GM19397 (cell line): ENCODE data around the gene HLA-DRB5.
"Not testable (repeated sequence)": the region's sequence is repeated elsewhere in the genome, so short reads cannot be mapped to it uniquely, and the experiment has no call there.

Experiments used
- ATAC-seq: cut with Tn5 transposase; IDR thresholded peaks from one replicate; pipeline ENCODE4 v1.9.1; 2021; ENCODE audit warnings: mild to moderate bottlenecking, moderate library complexity; ENCODE audit not compliant: unreplicated experiment

HLA-DRB5 gene

GRCh38 chr6:32529697-32530430, at the start of gene HLA-DRB5:
Gene HLA-DRB5, minus strand, starts transcription at chr6:32530287. Its CDS starts 63 bp downstream, at chr6:32530224.
- peak; percentile 70 for ATAC-seq

GRCh38 chr6:32578962-32579361, 48.9 kb upstream of the HLA-DRB5 start:
- no peak for ATAC-seq

GRCh38 chr6:32577493-32577892, 47.4 kb upstream of the HLA-DRB5 start:
- ATAC-seq, result not testable (repeated sequence)

GRCh38 chr6:32576250-32576649, 46.2 kb upstream of the HLA-DRB5 start:
- no peak for ATAC-seq

- no peak for ATAC-seq
Observed at GRCh38 chr6:32570363-32570905, 40.3 kb upstream of the HLA-DRB5 start.

- no peak for ATAC-seq
Observed at GRCh38 chr6:32568561-32568960, 38.5 kb upstream of the HLA-DRB5 start.

GRCh38 chr6:32566957-32567356, 36.9 kb upstream of the HLA-DRB5 start:
- no peak for ATAC-seq

GRCh38 chr6:32565511-32565910, 35.4 kb upstream of the HLA-DRB5 start:
- no peak for ATAC-seq

- ATAC-seq, result no peak
Observed at GRCh38 chr6:32562940-32563339, 32.9 kb upstream of the HLA-DRB5 start.

GRCh38 chr6:32559747-32560146, 29.7 kb upstream of the HLA-DRB5 start:
- ATAC-seq, result no peak

GRCh38 chr6:32558426-32559057, 28.5 kb upstream of the HLA-DRB5 start:
- no peak for ATAC-seq

GRCh38 chr6:32554116-32554965, 24.3 kb upstream of the HLA-DRB5 start:
- no peak for ATAC-seq

GRCh38 chr6:32553037-32553742, 23.1 kb upstream of the HLA-DRB5 start:
- no peak for ATAC-seq

GRCh38 chr6:32551410-32551809, 21.3 kb upstream of the HLA-DRB5 start:
- ATAC-seq, result no peak

- no peak for ATAC-seq
Observed at GRCh38 chr6:32539839-32540238, 9.8 kb upstream of the HLA-DRB5 start.

GRCh38 chr6:32530431-32530793, 325 bp upstream of the HLA-DRB5 start:
- peak; percentile 27 for ATAC-seq

- ATAC-seq, result no peak
Observed at GRCh38 chr6:32522302-32523047, 7.6 kb downstream of the HLA-DRB5 start.

GRCh38 chr6:32519910-32520258, 10.2 kb downstream of the HLA-DRB5 start:
- ATAC-seq, result no peak

GRCh38 chr6:32519118-32519909, 10.8 kb downstream of the HLA-DRB5 start:
- no peak for ATAC-seq
